Suppressor macrophage treated with lipopolysaccharide for 4 hours (primary cell): ENCODE data around the gene RBBP9.
"Not testable (repeated sequence)": the region's sequence is repeated elsewhere in the genome, so short reads cannot be mapped to it uniquely, and the experiment has no call there.

Experiments used
- DNase-seq: peaks from one replicate; pipeline ENCODE4 v3.0.0-alpha.2; 2020

Gene RBBP9

GRCh38 chr20:18496740-18497592 is at the start of gene RBBP9:
RBBP9 (minus strand) TSS chr20:18497225; CDS start chr20:18497167, 58 bp downstream.
- peak; percentile 84 for DNase-seq

GRCh38 chr20:18545566-18545965 is 48.5 kb upstream of the RBBP9 start:
- DNase-seq, result no peak

- DNase-seq, result no peak
These were observed 46.9 kb upstream of the RBBP9 start for GRCh38 chr20:18543932-18544331.

- no peak for DNase-seq
These were observed 46.2 kb upstream of the RBBP9 start for GRCh38 chr20:18543216-18543615.

GRCh38 chr20:18541741-18542140 is 44.7 kb upstream of the RBBP9 start:
- no peak for DNase-seq

GRCh38 chr20:18537651-18538050 is 40.6 kb upstream of the RBBP9 start:
- no peak for DNase-seq

GRCh38 chr20:18533978-18534644 is 37.1 kb upstream of the RBBP9 start:
- DNase-seq, result no peak

GRCh38 chr20:18533491-18533890 is 36.5 kb upstream of the RBBP9 start:
- DNase-seq, result no peak

GRCh38 chr20:18532626-18533025 is 35.6 kb upstream of the RBBP9 start:
- no peak for DNase-seq

GRCh38 chr20:18529041-18529440 is 32.0 kb upstream of the RBBP9 start:
- DNase-seq, result no peak

GRCh38 chr20:18527836-18528235 is 30.8 kb upstream of the RBBP9 start:
- DNase-seq, result no peak

GRCh38 chr20:18527339-18527738 is 30.3 kb upstream of the RBBP9 start:
- no peak for DNase-seq

GRCh38 chr20:18526761-18527160 is 29.7 kb upstream of the RBBP9 start:
- DNase-seq, result not testable (repeated sequence)

GRCh38 chr20:18524646-18525045 is 27.6 kb upstream of the RBBP9 start:
- DNase-seq, result peak; percentile 36

GRCh38 chr20:18523066-18523465 is 26.0 kb upstream of the RBBP9 start:
- DNase-seq, result no peak

GRCh38 chr20:18522066-18522465 is 25.0 kb upstream of the RBBP9 start:
- not testable (repeated sequence) for DNase-seq

GRCh38 chr20:18515973-18516372 is 18.9 kb upstream of the RBBP9 start:
- DNase-seq, result no peak

- no peak for DNase-seq
These were observed 17.1 kb upstream of the RBBP9 start for GRCh38 chr20:18514127-18514526.

GRCh38 chr20:18513208-18513607 is 16.2 kb upstream of the RBBP9 start:
- DNase-seq, result no peak

- peak; percentile 48 for DNase-seq
These were observed 14.5 kb upstream of the RBBP9 start for GRCh38 chr20:18511571-18511970.

GRCh38 chr20:18507218-18508191 is 10.5 kb upstream of the RBBP9 start, which contains the start of gene SEC23B:
SEC23B (plus strand) TSS chr20:18507940; CDS start chr20:18510836, 2,896 bp downstream.
- peak; percentile 97 for DNase-seq

- DNase-seq, result peak; percentile 11
These were observed 9.7 kb upstream of the RBBP9 start for GRCh38 chr20:18506744-18507143.
